KMS-11 (cell line): ENCODE results near the gene TRMO.

ENCODE experiments used
- H2AFZ ChIP-seq: fragments of 200-600 bp; sonication (generic); 2 replicates; pipeline ENCODE4 v1.6.1; 2016; ENCODE audit warnings: antibody characterized with exemption, mixed run types, low read depth
- H3K27ac ChIP-seq: fragments of 200-600 bp; sonication (generic); 2 replicates; pipeline ENCODE4 v1.6.1; 2016; ENCODE audit warnings: mild to moderate bottlenecking, mixed run types
- H3K27me3 ChIP-seq: fragments of 200-600 bp; sonication (generic); 2 replicates; pipeline ENCODE4 v1.6.1; 2017; ENCODE audit warnings: mild to moderate bottlenecking, low read depth, mixed run types, moderate library complexity; ENCODE audit not compliant: insufficient read depth
- H3K36me3 ChIP-seq: fragments of 200-600 bp; sonication (generic); 2 replicates; pipeline ENCODE4 v1.6.1; 2017; ENCODE audit warnings: mild to moderate bottlenecking, mixed run types; ENCODE audit not compliant: insufficient read depth
- H3K4me1 ChIP-seq: fragments of 200-600 bp; sonication (generic); 2 replicates; pipeline ENCODE4 v1.6.1; 2016; ENCODE audit warnings: mild to moderate bottlenecking, low read depth, mixed run types; ENCODE audit not compliant: poor library complexity, severe bottlenecking
- H3K4me2 ChIP-seq: fragments of 200-600 bp; sonication (generic); 2 replicates; pipeline ENCODE4 v1.7.0; 2016; ENCODE audit warnings: mild to moderate bottlenecking, mixed run types
- H3K4me3 ChIP-seq: fragments of 200-600 bp; sonication (generic); IDR thresholded peaks from 2 replicates; pipeline ENCODE4 v1.6.1; 2017; ENCODE audit warnings: low read depth, low read length, mixed read lengths; ENCODE audit not compliant: insufficient read depth
- H3K79me2 ChIP-seq: fragments of 200-600 bp; sonication (generic); 2 replicates; pipeline ENCODE4 v1.6.1; 2016; ENCODE audit warnings: low read depth, mixed run types; ENCODE audit not compliant: insufficient read depth
- H3K9ac ChIP-seq: fragments of 200-600 bp; sonication (generic); 2 replicates; pipeline ENCODE4 v1.6.1; 2016; ENCODE audit warnings: mild to moderate bottlenecking, mixed run types
- H4K20me1 ChIP-seq: fragments of 200-600 bp; sonication (generic); 2 replicates; pipeline ENCODE4 v1.6.1; 2016; ENCODE audit warnings: mild to moderate bottlenecking, mixed run types; ENCODE audit not compliant: insufficient read depth
- TF ChIP-seq, protein P1 (sequence below): fragments of 200-600 bp; sonication (generic); conservative IDR thresholded peaks from 2 replicates; pipeline ENCODE4 v1.6.1; 2017; ENCODE audit warnings: low read depth, mild to moderate bottlenecking, antibody characterized with exemption, low read length, moderate library complexity, mixed read lengths

TRMO gene

DNA sequence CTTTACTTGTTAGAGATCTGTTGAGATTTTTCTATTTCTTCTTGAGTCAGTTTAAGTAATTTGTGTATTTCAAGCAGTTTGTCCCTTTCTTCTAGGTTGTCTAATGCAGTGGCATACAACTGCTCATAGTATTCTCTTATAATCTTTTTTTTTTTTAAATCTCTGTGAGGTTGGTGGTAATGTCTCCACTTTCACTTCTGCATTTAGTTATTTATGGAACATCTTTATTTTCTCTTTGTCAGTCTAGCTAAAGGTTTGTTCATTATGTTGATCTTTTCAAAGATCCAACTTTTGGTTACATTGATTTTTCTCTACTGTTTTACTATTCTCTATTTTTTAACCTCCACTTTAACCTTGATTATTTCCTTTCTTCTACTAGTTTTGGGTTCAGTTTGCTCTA, 55.5 kb downstream of the TRMO start:
- Histone ChIP-seq H3K9ac (no peak overlapping the region), H3K27me3 (no peaks in the 10 kb centered on the region), H3K36me3 (no peaks in the 10 kb centered on the region), H3K79me2 (no peaks in the 10 kb centered on the region), H3K27ac (no peak overlapping the region), H3K4me2 (no peak overlapping the region), H3K4me3 (no peak overlapping the region), H2AFZ (no peak overlapping the region), H4K20me1 (no peaks in the 10 kb centered on the region), H3K4me1 (no peaks in the 10 kb centered on the region)
- TF ChIP-seq, protein P1, sequence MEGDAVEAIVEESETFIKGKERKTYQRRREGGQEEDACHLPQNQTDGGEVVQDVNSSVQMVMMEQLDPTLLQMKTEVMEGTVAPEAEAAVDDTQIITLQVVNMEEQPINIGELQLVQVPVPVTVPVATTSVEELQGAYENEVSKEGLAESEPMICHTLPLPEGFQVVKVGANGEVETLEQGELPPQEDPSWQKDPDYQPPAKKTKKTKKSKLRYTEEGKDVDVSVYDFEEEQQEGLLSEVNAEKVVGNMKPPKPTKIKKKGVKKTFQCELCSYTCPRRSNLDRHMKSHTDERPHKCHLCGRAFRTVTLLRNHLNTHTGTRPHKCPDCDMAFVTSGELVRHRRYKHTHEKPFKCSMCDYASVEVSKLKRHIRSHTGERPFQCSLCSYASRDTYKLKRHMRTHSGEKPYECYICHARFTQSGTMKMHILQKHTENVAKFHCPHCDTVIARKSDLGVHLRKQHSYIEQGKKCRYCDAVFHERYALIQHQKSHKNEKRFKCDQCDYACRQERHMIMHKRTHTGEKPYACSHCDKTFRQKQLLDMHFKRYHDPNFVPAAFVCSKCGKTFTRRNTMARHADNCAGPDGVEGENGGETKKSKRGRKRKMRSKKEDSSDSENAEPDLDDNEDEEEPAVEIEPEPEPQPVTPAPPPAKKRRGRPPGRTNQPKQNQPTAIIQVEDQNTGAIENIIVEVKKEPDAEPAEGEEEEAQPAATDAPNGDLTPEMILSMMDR: no peak

GRCh38 chr9:97866300-97866699, 56.0 kb downstream of the TRMO start:
- H3K4me1 ChIP-seq: no peaks in the 10 kb centered on the region
- no peak overlapping the region for H2AFZ ChIP-seq
- no peak overlapping the region for H3K4me2 ChIP-seq
- no peaks in the 10 kb centered on the region for H3K27me3 ChIP-seq
- TF ChIP-seq, protein P1: no peak
- H3K4me3 ChIP-seq: no peak overlapping the region
- no peaks in the 10 kb centered on the region for H4K20me1 ChIP-seq
- no peak overlapping the region for H3K27ac ChIP-seq
- H3K79me2 ChIP-seq: no peaks in the 10 kb centered on the region
- H3K9ac ChIP-seq: no peak overlapping the region
- H3K36me3 ChIP-seq: no peaks in the 10 kb centered on the region

DNA sequence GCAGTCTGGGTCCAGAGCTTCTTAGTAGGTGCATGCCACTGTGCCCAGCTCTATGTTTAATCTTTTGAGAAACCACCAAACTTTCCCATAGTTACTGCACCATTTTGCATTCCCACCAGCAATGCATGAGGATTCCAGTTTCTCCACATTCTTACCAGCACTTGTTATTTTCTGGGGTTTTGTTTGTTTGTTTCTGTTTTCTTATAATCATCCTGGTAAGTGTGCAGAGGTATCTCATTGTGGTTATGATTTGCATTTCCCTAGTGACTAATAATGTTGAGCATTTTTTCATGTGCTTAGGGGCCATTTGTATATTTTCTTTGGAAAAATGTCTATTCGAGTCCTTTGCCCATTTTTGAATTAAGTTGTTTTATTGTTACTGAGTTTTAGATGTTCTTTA, 57.9 kb downstream of the TRMO start:
- no peaks in the 10 kb centered on the region for H4K20me1 ChIP-seq
- TF ChIP-seq, protein P1: no peak
- H3K4me3 ChIP-seq: no peak overlapping the region
- no peak overlapping the region for H2AFZ ChIP-seq
- no peaks in the 10 kb centered on the region for H3K27me3 ChIP-seq
- H3K36me3 ChIP-seq: no peaks in the 10 kb centered on the region
- H3K79me2 ChIP-seq: no peaks in the 10 kb centered on the region
- no peak overlapping the region for H3K27ac ChIP-seq
- H3K9ac ChIP-seq: no peak overlapping the region
- H3K4me2 ChIP-seq: no peak overlapping the region
- no peaks in the 10 kb centered on the region for H3K4me1 ChIP-seq

DNA sequence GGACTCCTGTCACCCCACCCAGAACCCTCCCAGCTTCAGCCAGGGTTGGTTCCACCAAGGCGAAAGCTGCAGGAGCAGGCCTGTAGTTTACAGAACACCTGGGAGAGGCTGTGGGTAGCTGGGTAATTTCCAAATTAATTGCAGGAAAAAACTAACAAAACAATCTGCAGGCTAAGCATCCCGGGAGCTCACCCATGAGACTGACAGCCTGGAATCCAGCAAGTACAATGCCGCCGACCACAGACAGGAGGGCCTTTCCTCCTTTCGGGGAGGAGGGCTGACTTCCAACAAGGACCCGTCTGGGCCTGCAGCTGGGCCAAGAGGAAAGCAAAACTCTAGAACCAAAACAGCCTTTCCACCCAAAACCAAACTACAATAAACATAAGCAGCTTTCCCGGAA, 59.0 kb downstream of the TRMO start:
- no peaks in the 10 kb centered on the region for H3K79me2 ChIP-seq
- no peak overlapping the region for H3K4me3 ChIP-seq
- no peak overlapping the region for H3K27ac ChIP-seq
- TF ChIP-seq, protein P1: no peak
- H2AFZ ChIP-seq: no peak overlapping the region
- no peaks in the 10 kb centered on the region for H3K36me3 ChIP-seq
- H3K9ac ChIP-seq: no peak overlapping the region
- no peak overlapping the region for H3K4me2 ChIP-seq
- H3K27me3 ChIP-seq: no peaks in the 10 kb centered on the region
- no peaks in the 10 kb centered on the region for H4K20me1 ChIP-seq
- H3K4me1 ChIP-seq: no peaks in the 10 kb centered on the region

GRCh38 chr9:97861148-97861475, 61.2 kb downstream of the TRMO start:
- Histone ChIP-seq H3K4me1 (no peaks in the 10 kb centered on the region), H3K9ac (no peak overlapping the region), H3K79me2 (no peaks in the 10 kb centered on the region), H3K36me3 (no peaks in the 10 kb centered on the region), H3K27ac (no peak overlapping the region), H4K20me1 (no peaks in the 10 kb centered on the region), H2AFZ (no peak overlapping the region), H3K4me3 (no peak overlapping the region), H3K4me2 (no peak overlapping the region), H3K27me3 (no peaks in the 10 kb centered on the region)
- TF ChIP-seq, protein P1: no peak
